SIG-M5 (cell line): ENCODE data around the gene TNNT3.
"Not testable (repeated sequence)": the region's sequence is repeated elsewhere in the genome, so short reads cannot be mapped to it uniquely, and the experiment has no call there.

Source experiments
- DNase-seq: peaks from one replicate; lab custom pipeline; 2025; lab: John Stamatoyannopoulos, UW

Gene TNNT3

DNA sequence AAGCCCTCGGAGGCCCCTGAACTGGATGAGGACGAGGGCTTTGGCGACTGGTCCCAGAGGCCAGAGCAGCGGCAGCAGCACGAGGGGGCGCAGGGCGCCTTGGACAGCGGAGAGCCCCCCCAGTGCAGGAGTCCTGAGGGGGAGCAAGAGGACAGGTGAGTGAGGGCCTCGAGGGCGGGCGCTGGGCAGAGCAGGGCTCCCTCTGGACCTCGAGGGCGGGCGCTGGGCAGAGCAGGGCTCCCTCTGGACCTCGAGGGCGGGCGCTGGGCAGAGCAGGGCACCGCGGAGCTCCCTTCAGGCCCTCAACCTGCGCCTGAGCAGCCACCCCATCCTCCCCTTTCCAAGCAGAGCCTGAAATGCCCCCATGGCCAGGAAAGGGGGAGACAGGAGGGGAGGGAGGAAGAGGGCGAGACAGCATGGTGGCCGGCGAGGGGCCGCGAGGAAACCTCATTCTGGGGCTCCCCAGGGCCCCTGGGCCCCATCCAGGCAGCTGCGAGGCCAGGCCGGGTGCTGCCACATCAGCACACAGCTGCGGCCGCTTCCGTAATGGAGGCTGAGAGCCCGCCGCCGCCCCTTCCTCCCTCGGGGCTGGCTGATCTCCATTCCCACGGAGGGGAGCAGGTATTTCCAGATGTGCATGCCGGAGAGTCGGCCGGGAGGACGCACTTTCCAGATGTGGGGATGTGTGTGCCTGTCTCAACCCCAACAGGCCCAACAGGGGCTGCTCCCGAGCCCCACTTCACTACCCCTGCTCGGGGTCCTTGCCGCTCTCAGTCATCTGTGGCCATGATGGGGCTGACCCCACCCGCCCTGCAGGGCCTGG is 37.9 kb upstream of the TNNT3 start:
- DNase-seq, result no peak

GRCh38 chr11:1882265-1883238 is 37.0 kb upstream of the TNNT3 start:
- no peak for DNase-seq

- DNase-seq, result no peak
These were observed 35.9 kb upstream of the TNNT3 start for GRCh38 chr11:1883346-1884302.

- no peak for DNase-seq
These were observed 35.2 kb upstream of the TNNT3 start for GRCh38 chr11:1884303-1884700.

- not testable (repeated sequence) for DNase-seq
These were observed 33.0 kb upstream of the TNNT3 start for GRCh38 chr11:1886551-1886950.

- DNase-seq, result no peak
These were observed 31.8 kb upstream of the TNNT3 start for GRCh38 chr11:1887451-1888346.

- no peak for DNase-seq
These were observed 31.2 kb upstream of the TNNT3 start for GRCh38 chr11:1888347-1888753.

GRCh38 chr11:1888811-1889210 is 30.7 kb upstream of the TNNT3 start:
- DNase-seq, result no peak

DNA sequence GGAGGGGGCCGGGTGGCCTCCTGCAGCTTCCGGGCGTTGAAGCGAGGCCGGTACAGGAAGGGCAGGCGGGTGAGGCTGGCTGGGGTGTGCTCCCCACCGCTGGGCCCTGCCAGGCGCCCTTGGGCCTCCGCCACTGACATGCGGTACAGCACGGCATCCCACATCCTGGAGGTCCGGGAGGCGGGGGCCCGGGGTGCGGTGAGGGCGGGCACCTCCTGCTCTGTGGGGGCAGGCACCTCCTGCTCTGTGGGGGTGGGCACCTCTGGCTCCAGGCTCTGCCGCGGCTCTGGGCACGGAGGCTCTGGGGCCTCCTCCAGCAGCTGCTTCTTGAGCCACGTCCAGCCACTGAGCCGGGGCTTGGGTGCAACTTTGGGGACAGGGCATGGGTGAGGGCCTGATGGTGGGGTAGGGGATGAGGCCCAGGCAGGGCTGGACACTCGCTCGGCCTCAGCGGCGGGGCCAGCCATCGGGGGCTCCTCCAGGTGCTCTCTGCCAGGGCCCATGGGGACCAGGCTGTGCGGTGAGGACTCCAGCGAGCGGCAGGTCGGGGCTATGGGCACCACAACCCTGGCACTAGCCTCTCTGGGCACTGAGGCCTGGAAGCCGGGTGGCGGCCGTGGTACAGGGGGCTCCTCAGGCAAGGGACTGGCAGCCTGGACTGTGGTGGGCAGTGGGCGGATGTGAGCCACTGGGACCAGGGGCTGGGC is 30.1 kb upstream of the TNNT3 start:
- no peak for DNase-seq

DNA sequence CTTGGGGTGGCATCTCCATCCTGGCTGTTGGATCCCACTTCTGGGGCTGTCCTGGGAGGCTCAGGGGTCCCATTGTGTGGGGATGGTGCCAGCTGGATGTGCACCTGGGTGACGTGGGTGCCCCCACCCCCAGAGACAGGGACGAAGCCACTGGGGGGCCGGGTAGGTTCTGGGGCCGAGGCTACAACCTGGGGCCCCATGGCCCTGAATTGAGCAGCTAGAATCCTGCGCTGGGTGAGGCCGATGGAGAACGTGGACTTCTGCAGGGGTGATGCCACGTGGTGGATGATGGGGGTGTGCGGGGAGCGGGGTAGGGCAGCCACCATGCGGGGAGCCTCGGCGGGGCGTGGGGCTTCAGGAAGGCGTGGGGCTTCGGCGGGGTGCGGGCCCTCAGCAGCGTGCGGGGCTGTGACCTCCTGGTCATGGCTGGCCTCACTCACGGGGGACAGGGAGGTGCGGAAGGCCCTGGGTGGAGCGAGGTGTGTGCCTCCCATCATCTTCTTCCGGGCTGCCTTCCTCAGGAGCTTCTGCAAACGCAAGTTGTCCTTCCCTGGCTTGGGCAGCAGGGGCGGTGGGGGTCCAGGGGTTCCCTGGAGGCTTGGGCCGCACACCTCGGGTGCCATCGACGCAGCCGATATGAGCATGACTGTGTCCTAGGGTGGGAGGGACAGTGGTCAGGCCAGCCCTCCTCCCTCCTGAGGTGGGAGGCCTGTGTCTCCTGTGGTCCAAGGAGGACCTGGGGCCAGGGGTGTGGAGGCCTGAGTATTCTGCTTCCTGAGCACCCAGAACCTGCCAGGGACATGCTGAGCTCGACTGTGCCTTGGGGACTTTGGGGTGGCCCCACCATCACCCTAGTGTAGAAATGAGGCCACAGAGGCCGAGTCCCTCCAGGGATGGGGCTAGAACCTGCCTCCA is 29.3 kb upstream of the TNNT3 start:
- DNase-seq, result no peak

DNA sequence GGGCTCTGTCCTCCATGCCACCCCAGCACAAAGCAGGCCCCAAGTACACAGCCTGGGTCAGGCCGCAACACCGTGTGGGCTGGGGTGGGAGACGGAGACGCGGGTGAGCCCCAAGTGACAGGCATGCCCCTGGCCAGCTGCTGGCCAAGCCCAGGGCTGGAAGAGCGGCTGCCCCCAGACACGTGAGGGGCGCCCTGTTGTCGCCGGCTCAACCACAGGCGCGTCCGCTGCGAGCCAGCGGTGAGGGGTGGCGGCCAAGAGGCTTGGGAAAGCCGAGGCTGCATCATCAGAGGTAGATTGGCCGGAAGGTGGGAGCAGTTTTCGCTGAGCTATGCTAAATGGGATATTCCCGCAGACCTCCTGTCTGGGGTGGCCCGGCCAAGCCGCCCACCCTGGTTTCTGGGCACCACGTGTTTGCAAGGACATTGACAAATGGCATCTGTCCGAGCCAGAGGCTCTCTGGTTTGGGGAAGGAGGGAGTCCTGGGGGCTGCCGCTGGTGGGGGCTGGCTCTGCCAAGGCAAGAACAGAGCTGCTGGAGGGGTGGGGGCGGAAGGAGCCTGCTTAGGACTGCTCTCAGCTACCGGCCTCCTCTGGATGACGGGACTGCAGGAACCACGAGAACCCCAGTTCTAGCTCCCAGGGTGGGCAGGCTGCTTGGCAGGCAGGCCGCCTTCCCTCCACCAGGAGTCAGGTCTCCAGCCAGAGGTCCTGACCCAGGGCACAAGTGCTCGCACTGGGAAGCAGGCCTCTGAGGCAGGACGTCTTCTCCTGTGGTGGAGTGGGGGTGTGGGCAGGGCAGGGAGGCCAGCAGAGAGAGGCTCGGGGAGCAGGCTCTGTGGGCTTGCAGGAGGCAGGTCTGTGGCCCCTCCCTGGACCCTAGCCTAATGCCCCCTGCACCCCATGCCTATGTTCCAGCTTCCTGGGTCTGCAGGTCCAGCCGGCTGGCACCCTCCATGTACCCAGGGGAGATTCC is 28.4 kb upstream of the TNNT3 start:
- DNase-seq, result no peak

DNA sequence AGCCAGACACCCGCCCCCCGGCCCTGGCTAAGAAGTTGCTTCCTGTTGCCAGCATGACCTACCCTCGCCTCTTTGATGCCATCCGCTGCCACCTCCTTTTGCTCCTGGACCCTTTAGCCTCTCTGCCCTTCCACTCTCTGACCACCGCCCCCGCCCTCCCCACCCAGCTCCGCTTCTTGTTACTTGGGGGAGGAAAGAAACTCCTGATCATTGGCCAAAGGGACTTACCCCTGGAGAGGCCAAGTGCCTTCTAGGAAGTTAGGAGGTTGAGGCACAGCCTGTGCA is 27.7 kb upstream of the TNNT3 start, which contains the start of gene PRR33:
TSS of gene PRR33 (minus strand) at position 65 of the 285 bp plus-strand sequence. CDS start 1,311 bp downstream, outside the sequence.
- no peak for DNase-seq

GRCh38 chr11:1892116-1892515 is 27.4 kb upstream of the TNNT3 start:
- no peak for DNase-seq

GRCh38 chr11:1892558-1892957 is 26.9 kb upstream of the TNNT3 start:
- DNase-seq, result no peak

DNA sequence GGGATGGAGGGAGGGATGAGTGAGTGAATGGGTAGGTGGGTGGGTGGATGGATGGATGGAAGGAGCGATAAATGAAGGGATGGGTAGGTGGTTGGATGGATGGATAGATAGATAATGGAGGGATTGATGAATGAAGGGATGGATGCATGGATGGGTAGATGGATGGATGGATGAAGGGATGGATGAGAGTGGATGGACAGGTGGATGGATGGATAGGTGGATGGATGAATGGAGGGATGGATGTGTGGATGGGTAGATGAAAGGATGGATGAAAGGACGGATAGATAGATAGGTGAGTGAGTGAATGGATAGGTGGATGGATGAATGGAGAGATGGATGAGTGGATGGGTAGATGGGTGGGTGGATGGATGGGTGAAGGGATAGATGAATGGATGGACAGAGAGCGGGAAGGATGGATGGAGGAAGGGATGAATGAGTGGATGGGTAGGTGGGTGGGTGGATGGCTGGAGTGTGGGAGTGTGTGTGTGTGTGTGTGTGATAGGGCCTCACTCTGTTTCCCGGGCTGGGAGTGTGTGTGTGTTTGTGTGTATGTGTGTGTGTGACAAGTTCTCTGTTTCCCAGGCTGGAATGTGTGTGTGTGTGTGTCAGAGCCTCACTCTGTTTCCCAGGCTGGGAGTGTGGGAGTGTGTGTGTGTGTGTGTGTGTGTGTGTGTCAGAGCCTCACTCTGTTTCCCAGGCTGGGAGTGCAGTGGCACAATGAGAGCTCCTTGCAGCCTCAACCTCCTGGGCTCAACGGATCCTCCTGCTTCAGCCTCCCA is 25.7 kb upstream of the TNNT3 start:
- no peak for DNase-seq

- no peak for DNase-seq
These were observed 24.7 kb upstream of the TNNT3 start for GRCh38 chr11:1894759-1895158.

DNA sequence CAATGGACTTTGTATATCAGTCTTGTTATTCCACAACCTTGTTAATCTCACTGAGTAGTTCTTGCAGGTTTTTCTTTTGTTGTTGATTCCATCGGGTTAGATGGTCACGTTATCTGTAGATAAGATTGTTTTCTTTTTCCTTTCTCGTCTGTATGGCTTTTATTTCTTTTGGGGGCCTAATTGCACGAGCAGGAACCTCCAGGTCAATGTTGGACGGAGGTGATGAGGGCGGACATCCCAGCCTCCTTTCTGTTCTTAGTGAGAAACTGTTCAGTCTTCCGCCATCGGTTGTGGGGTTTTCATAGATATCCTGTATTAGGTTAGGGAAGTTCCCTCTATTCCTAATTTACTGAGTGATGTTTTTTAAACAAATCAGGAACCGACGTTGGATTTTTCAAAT is 23.0 kb upstream of the TNNT3 start:
- DNase-seq, result no peak
